Heart left ventricle (tissue), 16 donors: ENCODE measurements around the gene VPS4B. TPM values are rescaled to one million over a fixed set of nuclear protein-coding genes. Genes with fewer than 3 reads are reported as not detected.

Experiments
- ATAC-seq, 4 donors: fragments of 200-7000 bp; cut with Tn5 transposase; one replicate each; pipeline ENCODE4 v1.9.1; 2020 to 2022; ENCODE audit warnings: moderate library complexity in 4 of 4, mild to moderate bottlenecking in 3 of 4, moderate number of reproducible peaks in 1 of 4
- DNase-seq, 5 donors: peaks; one replicate each; pipeline ENCODE4 v3.0.0-alpha.2; 2020
- H3K27ac ChIP-seq, 12 donors: fragments of 200-600 bp; sonication (generic) in 4 of 12; one replicate each; pipeline versions ENCODE4 v1.5.0 to v1.8.0; 2016 to 2022; ENCODE audit warnings: mild to moderate bottlenecking in 2 of 12
- H3K27me3 ChIP-seq, 9 donors: fragments of 200-600 bp; sonication (generic) in 2 of 9; one replicate each; pipeline versions ENCODE4 v1.5.1 to v1.8.0; 2016 to 2022; ENCODE audit warnings: mild to moderate bottlenecking in 3 of 9
- H3K36me3 ChIP-seq, 9 donors: fragments of 200-600 bp; sonication (generic) in 2 of 9; one replicate each; pipeline versions ENCODE4 v1.5.0 to v1.8.0; 2018 to 2022; ENCODE audit warnings: mild to moderate bottlenecking in 2 of 9
- H3K4me1 ChIP-seq, 12 donors: fragments of 200-600 bp; sonication (generic) in 4 of 12; one replicate each; pipeline versions ENCODE4 v1.5.0 to v1.8.0; 2016 to 2022; ENCODE audit warnings: mild to moderate bottlenecking in 3 of 12
- H3K4me3 ChIP-seq, 12 donors: fragments of 200-600 bp; sonication (generic) in 4 of 12; one replicate each; pipeline versions ENCODE4 v1.5.0 to v1.8.0; 2017 to 2022; ENCODE audit warnings: mild to moderate bottlenecking in 9 of 12, moderate library complexity in 4 of 12
- H3K9me3 ChIP-seq, 12 donors: fragments of 200-600 bp; sonication (generic) in 4 of 12; one replicate each; pipeline versions ENCODE4 v1.5.0 to v1.8.0; 2016 to 2022; ENCODE audit warnings: mild to moderate bottlenecking in 1 of 12
- POLR2A ChIP-seq, 2 donors: fragments of 450-650 bp; IDR thresholded peaks; one replicate each; pipeline ENCODE4 v1.6.1; 2017; ENCODE audit warnings: antibody characterized with exemption in 2 of 2, mild to moderate bottlenecking in 2 of 2, moderate library complexity in 2 of 2
- WGBS, 4 donors: extraction: QIAGEN DNeasy Blood & Tissue Kit in 2 of 4; methylation state at CpG; one replicate each; pipeline versions ENCODE4 v1.1.5 to v1.1.7; 2013 to 2018; 5-methylcytosine and 5-hydroxymethylcytosine counted together
- intact Hi-C, 10 donors: fragments of 100-400 bp; cut with DNase I; formaldehyde crosslinking; loops; one replicate each; pipeline versions ENCODE4 v1.11.1 to v1.14.2; 2022
- polyA plus RNA-seq, 2 donors: library from polyadenylated mRNA; stranded (reverse); fragments of 200-250 nt; gene quantifications; one replicate each; pipeline ENCODE4 v1.2.3, GENCODE V29; 2013
- total RNA-seq, 9 donors: library from RNA; depleted of rRNA in 2 of 9; stranded (reverse); fragments of >200 nt in 2 of 9; fragmentation: NEBNext Ultra II Directional in 3 of 9; extraction: Animal tissue kit (Norgen Biotek cat#: 25700) in 3 of 9; gene quantifications; one replicate each; pipeline versions ENCODE4 v1.1.0 to v1.2.4, GENCODE V29; 2016 to 2023
- TF ChIP-seq, protein P1 (sequence below), 12 donors: fragments of 200-600 bp; sonication (generic) in 4 of 12; IDR thresholded peaks; one replicate each; pipeline versions ENCODE4 v1.5.0 to v1.8.0; 2018 to 2022; ENCODE audit warnings: antibody characterized with exemption in 12 of 12, mild to moderate bottlenecking in 5 of 12
- donor health status: ischemic (EF 13 %, LVEDD 7.1; RV severe dilation, severe dysfunction).
- donor health status: healthy with polysubstance abuse.
- donor health status: DM: no; HTN: yes; CAD: no.
- donor health status: DM: no; HTN: no; CAD: no.
- donor health status: ischemic (EF 25% LVEDD 6.9; RV normal size, moderate dysfunction).
- donor health status: ischemic (EF 25% LVEDD 5.7; RV mildly dilated, moderate dysfunction).
- donor health status: healthy.
- donor health status: DM: yes; HTN: yes; CAD: no.
- donor health status: ischemic (EF 35%, LVEDD 5.7; RV mildly dilated, moderate dysfunction).
- donor health status: nonischemic (EF 11% LVEDD 7.7; RV severe dilation, severe dysfunction).
- donor health status: DM: yes; HTN: yes; CAD: no.
- donor health status: PGD.
- donor health status: ischemic (EF 29% LVEDD 5.4; RV normal size, mild dysfunction).
- donor health status: nonischemic (EF 23%, LVEDD 6.1; RV moderate dilation, normal function).

Gene VPS4B
- total and polyA plus RNA-seq, 11 donors, result 4.2 to 40.0 (median 18.7) TPM

- DNase-seq (no peak), ATAC-seq (no peak)
- WGBS, 4 donors, result 95 to 98% (median 95%) methylated on average over 1 of the region's 1 CpG
- no peaks in the 10 kb centered on the region for H3K27me3 ChIP-seq
- H3K4me3 ChIP-seq, result no peak overlapping the region
- intact Hi-C loops, result no loop called here
- peaks cover 0 to 5% (median 0%) of the 10 kb centered on the region in 12 donors for H3K4me1 ChIP-seq
- peaks cover 0 to 100% (median 100%) of the 10 kb centered on the region in 9 donors for H3K36me3 ChIP-seq
- H3K27ac ChIP-seq, result no peak overlapping the region
- TF ChIP-seq, protein P1, sequence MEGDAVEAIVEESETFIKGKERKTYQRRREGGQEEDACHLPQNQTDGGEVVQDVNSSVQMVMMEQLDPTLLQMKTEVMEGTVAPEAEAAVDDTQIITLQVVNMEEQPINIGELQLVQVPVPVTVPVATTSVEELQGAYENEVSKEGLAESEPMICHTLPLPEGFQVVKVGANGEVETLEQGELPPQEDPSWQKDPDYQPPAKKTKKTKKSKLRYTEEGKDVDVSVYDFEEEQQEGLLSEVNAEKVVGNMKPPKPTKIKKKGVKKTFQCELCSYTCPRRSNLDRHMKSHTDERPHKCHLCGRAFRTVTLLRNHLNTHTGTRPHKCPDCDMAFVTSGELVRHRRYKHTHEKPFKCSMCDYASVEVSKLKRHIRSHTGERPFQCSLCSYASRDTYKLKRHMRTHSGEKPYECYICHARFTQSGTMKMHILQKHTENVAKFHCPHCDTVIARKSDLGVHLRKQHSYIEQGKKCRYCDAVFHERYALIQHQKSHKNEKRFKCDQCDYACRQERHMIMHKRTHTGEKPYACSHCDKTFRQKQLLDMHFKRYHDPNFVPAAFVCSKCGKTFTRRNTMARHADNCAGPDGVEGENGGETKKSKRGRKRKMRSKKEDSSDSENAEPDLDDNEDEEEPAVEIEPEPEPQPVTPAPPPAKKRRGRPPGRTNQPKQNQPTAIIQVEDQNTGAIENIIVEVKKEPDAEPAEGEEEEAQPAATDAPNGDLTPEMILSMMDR (IDR thresholded peaks at IDR 0.05), result no peak
- TF ChIP-seq POLR2A (IDR thresholded peaks at IDR 0.05), result no peak
- no peaks in the 10 kb centered on the region for H3K9me3 ChIP-seq
These were observed 24.9 kb downstream of the VPS4B start for GRCh38 chr18:63397349-63397748.

GRCh38 chr18:63395503-63395902, 26.8 kb downstream of the VPS4B start:
- peaks cover 0 to 100% (median 99%) of the 10 kb centered on the region in 9 donors for H3K36me3 ChIP-seq
- DNase-seq (no peak), ATAC-seq (no peak)
- peaks cover 0 to 5% (median 0%) of the 10 kb centered on the region in 12 donors for H3K4me1 ChIP-seq
- intact Hi-C loops, result no loop called here
- WGBS, 4 donors, result 86 to 96% (median 93%) methylated on average over 1 of the region's 1 CpG
- no peak overlapping the region for H3K27ac ChIP-seq
- no peaks in the 10 kb centered on the region for H3K9me3 ChIP-seq
- no peaks in the 10 kb centered on the region for H3K27me3 ChIP-seq
- TF ChIP-seq, protein P1 (IDR thresholded peaks at IDR 0.05), result no peak
- no peak for TF ChIP-seq POLR2A (IDR thresholded peaks at IDR 0.05)
- H3K4me3 ChIP-seq, result no peak overlapping the region

- no peak overlapping the region for H3K27ac ChIP-seq
- TF ChIP-seq POLR2A (IDR thresholded peaks at IDR 0.05), result no peak
- TF ChIP-seq, protein P1 (IDR thresholded peaks at IDR 0.05), result no peak
- peaks cover 0 to 100% (median 99%) of the 10 kb centered on the region in 9 donors for H3K36me3 ChIP-seq
- DNase-seq (no peak), ATAC-seq (peak in 1 of 4 donors; percentile 58)
- intact Hi-C loops, result no loop called here
- H3K4me3 ChIP-seq, result no peak overlapping the region
- 66 to 72% (median 69%) methylated on average over 3 of the region's 3 CpGs for WGBS, 4 donors
- peaks cover 0 to 5% (median 0%) of the 10 kb centered on the region in 12 donors for H3K4me1 ChIP-seq
- H3K27me3 ChIP-seq, result no peaks in the 10 kb centered on the region
- no peaks in the 10 kb centered on the region for H3K9me3 ChIP-seq
These were observed 27.3 kb downstream of the VPS4B start for GRCh38 chr18:63394954-63395353.

- Histone ChIP-seq H3K9me3 (peaks cover 0 to 5% (median 0%) of the 10 kb centered on the region in 12 donors), H3K27me3 (no peaks in the 10 kb centered on the region), H3K27ac (no peak overlapping the region), H3K36me3 (peaks cover 0 to 85% (median 57%) of the 10 kb centered on the region in 9 donors), H3K4me1 (no peaks in the 10 kb centered on the region), H3K4me3 (no peak overlapping the region)
- intact Hi-C loops, result no loop called here
- ATAC-seq, result no peak
- TF ChIP-seq POLR2A (IDR thresholded peaks at IDR 0.05), result no peak
- TF ChIP-seq, protein P1 (IDR thresholded peaks at IDR 0.05), result no peak
- no peak for DNase-seq
- 89 to 92% (median 90%) methylated on average over 4 of the region's 4 CpGs for WGBS, 4 donors
These were observed 34.4 kb downstream of the VPS4B start for GRCh38 chr18:63387861-63388260.
